ENCODE measurements around the gene ASCC1. TPM values are rescaled to one million over a fixed set of nuclear protein-coding genes. Genes with fewer than 3 reads are reported as not detected.
"Not testable (repeated sequence)": the region's sequence is repeated elsewhere in the genome, so short reads cannot be mapped to it uniquely, and the experiment has no call there.

Gene ASCC1
- total and polyA plus RNA-seq, 4 experiments from 2014 or later, result 14.3 to 24.9 (median 18.6) TPM

DNA sequence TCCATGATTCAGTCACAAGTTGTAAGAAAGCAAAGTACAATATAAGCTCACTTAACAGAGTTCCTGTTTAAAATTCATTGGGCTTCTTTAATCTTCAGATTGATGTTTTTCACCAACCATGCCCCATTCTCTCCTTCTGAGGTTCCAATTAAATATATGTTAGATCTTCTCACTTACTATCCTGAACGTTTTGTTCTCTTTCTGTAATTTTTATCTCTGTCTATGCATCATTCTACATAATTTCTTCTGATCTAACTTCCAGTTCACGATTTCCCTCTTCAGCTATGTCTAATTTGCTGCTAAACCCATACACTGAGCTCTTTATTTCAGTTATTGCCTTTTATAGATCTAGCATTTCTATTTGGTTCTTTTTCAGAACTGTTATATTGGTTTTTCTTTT lies 99.7 kb downstream of the ASCC1 start:
- Mint-ChIP-seq H3K9me3 (peaks cover 0 to 3% (median 0%) of the 10 kb centered on the region in 8 donors), H3K27ac (peak overlapping the region in 1 of 7 donors; percentile 42), H3K4me3 (no peak overlapping the region), H3K4me1 (peaks cover 18 to 40% (median 28%) of the 10 kb centered on the region in 4 donors), H3K36me3 (peaks cover 4 to 16% of the 10 kb centered on the region in 2 donors), H3K27me3 (no peaks in the 10 kb centered on the region)
- Histone ChIP-seq H3K4me3 (ENCODE audit: low read length in 2 of 2) (no peak overlapping the region), H3K9me3 (ENCODE audit: control insufficient read depth in 1 of 2, low read length in 2 of 2) (no peaks in the 10 kb centered on the region), H3K27ac (ENCODE audit: low read depth, low read length) (no peak overlapping the region), H3K27me3 (ENCODE audit: insufficient read depth, low read length) (no peaks in the 10 kb centered on the region), H3K36me3 (ENCODE audit: insufficient read depth, low read length) (no peaks in the 10 kb centered on the region), H3K4me1 (ENCODE audit: insufficient read depth, low read length) (peaks cover 14% of the 10 kb centered on the region)
- intact Hi-C loops (cut with micrococcal nuclease), result no loop called here
- ChIA-PET POLR2A (ENCODE audit: partially characterized antibody) (interaction anchor here (1.1 to 4.1 kb wide), 4 partner anchors 8 to 55 kb away, joined by 3 to 24 read pairs (median 8); partner anchors contain the start of gene SPOCK2), CTCF (ENCODE audit: partially characterized antibody) (interaction anchor here (1.1 to 5.5 kb wide), 3 partner anchors 8 to 67 kb away, joined by 3 to 40 read pairs (median 7); no protein-coding TSS in a partner anchor)
- no peak for DNase-seq

DNA sequence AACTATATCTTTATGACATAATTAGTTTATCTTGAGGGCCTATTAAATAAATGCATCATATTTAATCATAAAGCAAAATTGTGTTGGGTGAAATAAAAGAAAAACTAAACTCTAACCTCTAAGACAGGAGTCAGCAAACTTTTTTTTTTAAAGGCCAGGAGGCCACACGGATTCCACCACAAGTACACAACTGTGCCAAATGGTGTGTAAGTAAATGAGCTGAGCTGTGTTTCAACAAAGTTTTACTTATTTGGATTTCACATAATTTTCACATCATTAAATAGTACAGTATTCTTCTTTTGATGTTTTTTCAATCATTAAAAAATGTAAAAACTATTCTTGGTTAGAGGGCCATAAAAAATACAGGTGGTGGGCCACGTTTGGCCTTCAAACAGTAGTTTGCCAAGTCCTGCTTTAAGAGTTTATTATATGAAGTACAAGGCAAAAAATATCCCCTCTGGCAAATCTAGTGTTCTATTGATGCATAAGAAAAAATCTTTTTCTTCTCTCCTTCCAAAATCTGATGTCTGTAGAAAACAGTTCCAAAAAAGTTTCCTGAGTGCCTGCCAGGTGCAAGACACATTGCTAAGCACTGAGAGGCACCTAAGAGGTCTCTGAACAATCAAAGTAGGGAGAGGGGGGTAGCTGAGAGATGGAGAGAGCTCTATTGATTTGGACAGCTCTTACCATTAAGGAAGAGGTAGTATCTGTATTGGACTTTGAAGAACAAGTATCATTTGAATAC lies 101.2 kb downstream of the ASCC1 start:
- Histone ChIP-seq H3K27ac (ENCODE audit: low read depth, low read length) (no peak overlapping the region), H3K4me1 (ENCODE audit: insufficient read depth, low read length) (peaks cover 26% of the 10 kb centered on the region), H3K4me3 (ENCODE audit: low read length in 2 of 2) (no peak overlapping the region), H3K9me3 (ENCODE audit: control insufficient read depth in 1 of 2, low read length in 2 of 2) (no peaks in the 10 kb centered on the region), H3K36me3 (ENCODE audit: insufficient read depth, low read length) (no peaks in the 10 kb centered on the region), H3K27me3 (ENCODE audit: insufficient read depth, low read length) (no peaks in the 10 kb centered on the region)
- Mint-ChIP-seq H3K36me3 (peaks cover 4 to 16% of the 10 kb centered on the region in 2 donors), H3K4me1 (peaks cover 26 to 45% (median 36%) of the 10 kb centered on the region in 4 donors), H3K27me3 (no peaks in the 10 kb centered on the region), H3K4me3 (peak overlapping the region in 1 of 8 donors; percentile 7), H3K9me3 (peaks cover 0 to 3% (median 0%) of the 10 kb centered on the region in 8 donors), H3K27ac (peak overlapping the region in 6 of 7 donors; percentile 18 to 85 (median 60))
- CTCF ChIA-PET (ENCODE audit: partially characterized antibody), result interaction anchor here (1.0 to 5.5 kb wide), 7 partner anchors 8 to 223 kb away, joined by 3 to 40 read pairs (median 4); no protein-coding TSS in a partner anchor
- intact Hi-C loops (cut with micrococcal nuclease), result no loop called here
- POLR2A ChIA-PET (ENCODE audit: partially characterized antibody), result interaction anchor here (1.1 to 3.5 kb wide), 4 partner anchors 10 to 55 kb away, joined by 3 to 24 read pairs (median 9); partner anchors contain the start of gene SPOCK2
- no peak for DNase-seq

GRCh38 chr10:72110673-72111401 lies 105.2 kb downstream of the ASCC1 start:
- H3K27ac Mint-ChIP-seq, result peak overlapping the region in 6 of 7 donors; percentile 11 to 97 (median 92)
- Histone ChIP-seq H3K36me3 (ENCODE audit: insufficient read depth, low read length) (no peaks in the 10 kb centered on the region), H3K27ac (ENCODE audit: low read depth, low read length) (no peak overlapping the region), H3K27me3 (ENCODE audit: insufficient read depth, low read length) (no peaks in the 10 kb centered on the region), H3K9me3 (ENCODE audit: control insufficient read depth in 1 of 2, low read length in 2 of 2) (no peaks in the 10 kb centered on the region), H3K4me3 (ENCODE audit: low read length in 2 of 2) (no peak overlapping the region), H3K4me1 (ENCODE audit: insufficient read depth, low read length) (peaks cover 66% of the 10 kb centered on the region)
- ChIA-PET CTCF (ENCODE audit: partially characterized antibody) (no interaction called here), POLR2A (ENCODE audit: partially characterized antibody) (interaction anchor here (1.4 kb wide), 1 partner anchor 53 kb away, joined by 3 read pairs; no protein-coding TSS in a partner anchor)
- peak overlapping the region in 1 of 8 donors; percentile 5 for H3K4me3 Mint-ChIP-seq
- DNase-seq, result no peak
- H3K36me3 Mint-ChIP-seq, result peaks cover 4 to 11% of the 10 kb centered on the region in 2 donors
- no peaks in the 10 kb centered on the region for H3K27me3 Mint-ChIP-seq
- intact Hi-C loops (cut with micrococcal nuclease), result no loop called here
- H3K9me3 Mint-ChIP-seq, result no peaks in the 10 kb centered on the region
- H3K4me1 Mint-ChIP-seq, result peaks cover 60 to 75% (median 69%) of the 10 kb centered on the region in 4 donors

- peak overlapping the region; percentile 53 for H3K27ac ChIP-seq (ENCODE audit: low read depth, low read length)
- H3K36me3 ChIP-seq (ENCODE audit: insufficient read depth, low read length), result no peaks in the 10 kb centered on the region
- Mint-ChIP-seq H3K27ac (peak overlapping the region; percentile 88 to 97 (median 93)), H3K36me3 (peaks cover 0 to 3% of the 10 kb centered on the region in 2 donors), H3K4me1 (peaks cover 58 to 78% (median 70%) of the 10 kb centered on the region in 4 donors), H3K4me3 (peak overlapping the region; percentile 50 to 90 (median 71)), H3K9me3 (no peaks in the 10 kb centered on the region), H3K27me3 (no peaks in the 10 kb centered on the region)
- peak overlapping the region; percentile 4 to 20 for H3K4me3 ChIP-seq (ENCODE audit: low read length in 2 of 2)
- no peaks in the 10 kb centered on the region for H3K9me3 ChIP-seq (ENCODE audit: control insufficient read depth in 1 of 2, low read length in 2 of 2)
- intact Hi-C loops (cut with micrococcal nuclease), result loop anchor here (2.0 kb wide), 1 partner anchor 15 kb away; no protein-coding TSS in a partner anchor
- peaks cover 69% of the 10 kb centered on the region for H3K4me1 ChIP-seq (ENCODE audit: insufficient read depth, low read length)
- peak; percentile 27 to 48 (median 40) for DNase-seq
- no peaks in the 10 kb centered on the region for H3K27me3 ChIP-seq (ENCODE audit: insufficient read depth, low read length)
- ChIA-PET POLR2A (ENCODE audit: partially characterized antibody) (interaction anchor here (1.8 to 6.3 kb wide), 3 partner anchors 16 to 106 kb away, joined by 7 to 230 read pairs (median 13); partner anchors contain the start of genes ANAPC16, ASCC1 and SPOCK2), CTCF (ENCODE audit: partially characterized antibody) (interaction anchor here (1.4 kb wide), 1 partner anchor 24 kb away, joined by 7 read pairs; no protein-coding TSS in a partner anchor)
These were observed 106.4 kb downstream of the ASCC1 start for GRCh38 chr10:72109636-72110157.

DNA sequence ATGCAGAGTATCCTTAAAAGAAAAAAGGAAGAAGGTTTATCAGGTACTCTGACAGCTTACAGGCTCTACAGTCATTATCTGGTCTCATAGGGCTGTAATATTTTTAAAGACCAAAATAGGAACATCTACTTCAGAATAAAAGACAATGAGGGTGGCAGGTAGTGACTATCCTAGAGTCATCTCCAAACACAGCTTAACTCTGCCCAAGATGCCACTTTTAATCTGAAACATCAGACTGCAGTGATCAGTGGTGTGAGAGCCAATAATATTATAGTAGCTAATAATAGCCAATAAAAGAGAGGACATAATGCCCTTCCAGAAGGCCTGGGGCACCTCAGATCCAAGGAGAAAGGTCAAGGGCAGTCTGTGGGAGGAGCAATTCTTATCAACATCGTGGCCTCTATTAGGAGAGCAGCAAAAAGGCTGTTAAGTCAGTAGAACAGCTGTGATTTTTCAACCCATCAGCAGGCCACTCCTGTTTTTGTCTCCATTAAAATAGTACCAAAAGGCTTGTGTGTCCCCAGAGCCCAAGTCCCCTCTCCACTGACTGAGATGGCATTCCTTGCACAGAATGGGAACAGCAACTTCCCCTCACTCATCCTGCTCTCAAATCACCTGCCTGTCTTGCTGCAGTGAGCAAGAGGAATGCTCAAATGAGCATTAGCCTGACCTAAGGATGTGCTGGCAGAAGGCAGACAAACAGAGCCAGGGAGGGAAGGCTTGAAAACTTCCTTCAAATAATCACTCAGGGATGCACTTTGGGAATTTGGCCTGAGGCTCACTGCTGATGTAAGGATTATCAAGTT lies 107.0 kb downstream of the ASCC1 start:
- Mint-ChIP-seq H3K4me1 (peaks cover 60 to 85% (median 75%) of the 10 kb centered on the region in 4 donors), H3K27ac (peak overlapping the region; percentile 88 to 97 (median 93)), H3K9me3 (no peaks in the 10 kb centered on the region), H3K27me3 (no peaks in the 10 kb centered on the region), H3K36me3 (peaks cover 0 to 3% of the 10 kb centered on the region in 2 donors), H3K4me3 (peak overlapping the region; percentile 50 to 90 (median 78))
- intact Hi-C loops (cut with micrococcal nuclease), result loop anchor here (2.0 kb wide), 1 partner anchor 16 kb away; no protein-coding TSS in a partner anchor
- H3K9me3 ChIP-seq (ENCODE audit: control insufficient read depth in 1 of 2, low read length in 2 of 2), result no peaks in the 10 kb centered on the region
- peak overlapping the region in 1 of 2 donors; percentile 20 for H3K4me3 ChIP-seq (ENCODE audit: low read length in 2 of 2)
- H3K4me1 ChIP-seq (ENCODE audit: insufficient read depth, low read length), result peaks cover 73% of the 10 kb centered on the region
- DNase-seq, result peak in 1 of 5 donors; percentile 5
- no peaks in the 10 kb centered on the region for H3K36me3 ChIP-seq (ENCODE audit: insufficient read depth, low read length)
- CTCF ChIA-PET (ENCODE audit: partially characterized antibody), result interaction anchor here (0.7 to 2.3 kb wide), 16 partner anchors 8 to 218 kb away, joined by 3 to 14 read pairs (median 4); partner anchors contain the start of gene SPOCK2
- POLR2A ChIA-PET (ENCODE audit: partially characterized antibody), result interaction anchor here (0.7 to 6.3 kb wide), 16 partner anchors 9 to 226 kb away, joined by 3 to 230 read pairs (median 4); partner anchors contain the start of genes ANAPC16, ASCC1 and SPOCK2
- no peaks in the 10 kb centered on the region for H3K27me3 ChIP-seq (ENCODE audit: insufficient read depth, low read length)
- peak overlapping the region; percentile 53 for H3K27ac ChIP-seq (ENCODE audit: low read depth, low read length)

- Mint-ChIP-seq H3K4me1 (peaks cover 61 to 88% (median 78%) of the 10 kb centered on the region in 4 donors), H3K4me3 (peak overlapping the region in 7 of 8 donors; percentile 61 to 87 (median 81)), H3K27ac (peak overlapping the region; percentile 81 to 97 (median 90))
- peaks cover 78% of the 10 kb centered on the region for H3K4me1 ChIP-seq (ENCODE audit: insufficient read depth, low read length)
- H3K36me3 ChIP-seq (ENCODE audit: insufficient read depth, low read length); H3K9me3 Mint-ChIP-seq; H3K27me3 Mint-ChIP-seq; H3K9me3 ChIP-seq (ENCODE audit: control insufficient read depth in 1 of 2, low read length in 2 of 2); H3K36me3 Mint-ChIP-seq; H3K27me3 ChIP-seq (ENCODE audit: insufficient read depth, low read length): not testable (repeated sequence)
- CTCF ChIA-PET (ENCODE audit: partially characterized antibody), result interaction anchor here (0.7 to 2.3 kb wide), 13 partner anchors 9 to 212 kb away, joined by 3 to 14 read pairs (median 4); partner anchors contain the start of gene SPOCK2
- intact Hi-C loops (cut with micrococcal nuclease), result loop anchor here (2.0 kb wide), 1 partner anchor 17 kb away; no protein-coding TSS in a partner anchor
- POLR2A ChIA-PET (ENCODE audit: partially characterized antibody), result interaction anchor here (0.6 to 6.3 kb wide), 17 partner anchors 10 to 227 kb away, joined by 3 to 230 read pairs (median 4); partner anchors contain the start of genes ANAPC16, ASCC1 and SPOCK2
- DNase-seq, result peak in 1 of 5 donors; percentile 57
- H3K4me3 ChIP-seq (ENCODE audit: low read length in 2 of 2), result peak overlapping the region in 1 of 2 donors; percentile 16
- peak overlapping the region; percentile 53 for H3K27ac ChIP-seq (ENCODE audit: low read depth, low read length)
These were observed 108.1 kb downstream of the ASCC1 start for GRCh38 chr10:72108004-72108370.

Measured in CD4-positive, alpha-beta memory T cell (primary cell).